Right lobe of liver (tissue), 6 donors: Measurements from ENCODE around the gene CTAGE4. TPM values are rescaled to one million over a fixed set of nuclear protein-coding genes. Genes with fewer than 3 reads are reported as not detected.
"Not testable (repeated sequence)": the region's sequence is repeated elsewhere in the genome, so short reads cannot be mapped to it uniquely, and the experiment has no call there.

Source experiments
- ATAC-seq, 4 donors: fragments of 200-7000 bp; cut with Tn5 transposase; one replicate each; pipeline ENCODE4 v1.9.1; 2020; ENCODE audit warnings: mild to moderate bottlenecking in 4 of 4, moderate library complexity in 4 of 4
- DNase-seq, 3 donors: peaks; one replicate each; pipeline ENCODE4 v3.0.0-alpha.2; 2020
- H3K27ac ChIP-seq, 3 donors: fragments of 200-600 bp; one replicate each; pipeline ENCODE4 v1.8.0; 2022
- H3K27me3 ChIP-seq, 2 donors: fragments of 200-600 bp; one replicate each; pipeline ENCODE4 v1.8.0; 2022
- H3K36me3 ChIP-seq, 4 donors: fragments of 200-600 bp; sonication (generic) in 1 of 4; one replicate each; pipeline versions ENCODE4 v1.5.1 to v1.8.0; 2017 to 2022; ENCODE audit warnings: control low read depth in 1 of 4
- H3K4me1 ChIP-seq, 4 donors: fragments of 200-600 bp; sonication (generic) in 1 of 4; one replicate each; pipeline versions ENCODE4 v1.5.1 to v1.8.0; 2017 to 2022; ENCODE audit warnings: control low read depth in 1 of 4
- H3K4me3 ChIP-seq, 3 donors: fragments of 200-600 bp; one replicate each; pipeline ENCODE4 v1.8.0; 2022
- H3K9me3 ChIP-seq, 4 donors: fragments of 200-600 bp; sonication (generic) in 1 of 4; one replicate each; pipeline versions ENCODE4 v1.5.1 to v1.8.0; 2017 to 2022; ENCODE audit warnings: control low read depth in 1 of 4
- WGBS: methylation state at CpG from one replicate; pipeline ENCODE4 v1.1.6; 2018; ENCODE audit warnings: low coverage, low lambda C conversion rate; ENCODE audit not compliant: insufficient coverage; ENCODE audit errors: missing lambda C conversion rate; 5-methylcytosine and 5-hydroxymethylcytosine counted together
- intact Hi-C, 2 donors: fragments of 100-400 bp; cut with DNase I; formaldehyde crosslinking; loops; one replicate each; pipeline versions ENCODE4 v1.11.2 to v1.14.1; 2022
- total RNA-seq, 6 experiments: library from RNA; depleted of rRNA in 2 of 6; stranded (reverse); fragments of >200 nt in 2 of 6; fragmentation: NEBNext Ultra II Directional in 3 of 6; extraction: Animal tissue kit (Norgen Biotek cat#: 25700) in 3 of 6; gene quantifications; one replicate each; pipeline versions ENCODE4 v1.1.0 to v1.2.4, GENCODE V29; 2016 to 2023
- donor health status: DM: no; HTN: yes; CAD: no.
- donor health status: DM: no; HTN: no; CAD: no.
- donor health status: DM: no; HTN: no; CAD: no.
- donor health status: DM: no; HTN: yes; CAD: no.
- donor health status: DM: no; HTN: yes; CAD: no.

Gene CTAGE4
- total RNA-seq, 6 experiments from 2014 or later, result 2.1 to 4.5 (median 3.5) TPM

GRCh38 chr7:144205306-144205705, 22.0 kb downstream of the CTAGE4 start:
- not testable (repeated sequence) for H3K27ac ChIP-seq, ATAC-seq

DNA sequence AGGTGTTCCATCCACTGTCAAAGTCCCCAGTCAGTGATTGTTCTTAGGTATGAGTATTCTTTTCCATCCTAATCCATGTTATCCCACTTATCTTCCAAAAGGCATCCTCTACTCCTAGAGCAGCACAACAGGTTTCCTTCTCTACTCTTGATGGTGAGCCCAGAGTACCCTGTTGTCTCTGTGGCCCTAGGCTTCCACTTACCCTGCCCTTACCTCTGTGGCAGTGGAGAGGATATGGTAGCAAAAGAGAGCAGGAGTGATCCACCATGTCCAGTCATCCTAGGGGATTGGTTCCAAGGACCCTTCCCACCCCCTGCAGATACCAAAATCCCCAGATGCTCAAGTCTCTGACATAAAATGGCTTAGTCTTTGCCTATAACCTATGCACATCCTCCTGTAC, 33.9 kb downstream of the CTAGE4 start:
- H3K36me3 ChIP-seq, H3K4me1 ChIP-seq, H3K9me3 ChIP-seq, intact Hi-C loops, H3K27me3 ChIP-seq, DNase-seq, H3K27ac ChIP-seq, H3K4me3 ChIP-seq: not testable (repeated sequence)
- ATAC-seq, result peak in 2 of 4 donors; percentile 24 to 47

More at GRCh38 chr7:144205306-144205705, 22.0 kb downstream of the CTAGE4 start:
- H3K4me1 ChIP-seq, H3K36me3 ChIP-seq, DNase-seq, H3K27me3 ChIP-seq, H3K9me3 ChIP-seq, intact Hi-C loops, H3K4me3 ChIP-seq: not testable (repeated sequence)
- WGBS, result no CpG with 5 or more reads among the region's 5 CpGs

DNA sequence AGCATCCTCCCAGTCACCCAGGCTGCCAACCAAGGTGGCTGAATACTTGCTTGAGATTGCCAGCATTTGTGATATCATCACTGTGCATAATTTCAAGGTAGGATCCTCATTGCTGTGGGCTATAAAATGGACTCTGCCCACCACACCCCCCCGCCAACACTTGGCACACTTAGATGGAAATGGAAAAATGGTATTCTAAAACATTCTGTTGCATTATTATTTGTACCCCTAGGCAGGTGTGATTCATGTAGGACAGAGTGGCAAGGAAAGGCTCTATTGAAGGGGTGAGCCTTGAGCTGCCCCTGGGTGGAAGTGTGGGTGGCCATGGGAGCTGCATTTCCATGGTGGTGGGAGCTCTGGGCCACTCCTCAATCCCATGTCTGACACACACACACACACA, 35.3 kb downstream of the CTAGE4 start:
- H3K4me1 ChIP-seq, H3K9me3 ChIP-seq, intact Hi-C loops, H3K27ac ChIP-seq, H3K4me3 ChIP-seq, H3K36me3 ChIP-seq, H3K27me3 ChIP-seq, DNase-seq: not testable (repeated sequence)
- WGBS, result 100% methylated on average over 1 of the region's 1 CpG
- peak in 1 of 4 donors; percentile 11 for ATAC-seq

- no CpG with 5 or more reads among the region's 4 CpGs for WGBS
- H3K4me1 ChIP-seq, DNase-seq, H3K9me3 ChIP-seq, H3K27ac ChIP-seq, H3K36me3 ChIP-seq, intact Hi-C loops, H3K4me3 ChIP-seq, H3K27me3 ChIP-seq: not testable (repeated sequence)
- ATAC-seq, result peak; percentile 44 to 66 (median 53)
Observed at GRCh38 chr7:144219149-144219548, 35.9 kb downstream of the CTAGE4 start.

DNA sequence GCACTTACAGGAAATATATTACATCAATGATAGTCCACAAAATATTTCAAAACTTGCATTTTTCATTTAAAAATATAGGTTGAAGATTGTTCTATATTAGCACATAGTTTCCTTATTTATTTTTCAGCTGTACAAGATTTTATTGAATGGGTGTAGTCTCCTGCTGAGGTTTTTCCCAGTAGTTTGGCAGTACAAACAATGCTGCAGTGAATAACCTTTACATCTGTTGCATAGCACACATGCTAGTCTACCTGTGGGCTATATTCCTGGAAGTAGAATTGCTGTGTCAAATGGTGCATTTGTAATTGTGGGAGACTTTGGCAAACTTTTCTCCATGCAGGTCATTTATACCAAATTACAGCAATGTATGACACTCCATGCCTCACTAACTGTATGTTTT, 37.3 kb downstream of the CTAGE4 start:
- DNase-seq, H3K4me1 ChIP-seq, intact Hi-C loops, H3K27me3 ChIP-seq, H3K9me3 ChIP-seq, H3K36me3 ChIP-seq, ATAC-seq, H3K27ac ChIP-seq, H3K4me3 ChIP-seq: not testable (repeated sequence)

- H3K27ac ChIP-seq, ATAC-seq, H3K36me3 ChIP-seq, H3K4me1 ChIP-seq, intact Hi-C loops, H3K4me3 ChIP-seq, H3K9me3 ChIP-seq, DNase-seq, H3K27me3 ChIP-seq: not testable (repeated sequence)
Observed at GRCh38 chr7:144223675-144224074, 40.4 kb downstream of the CTAGE4 start.

DNA sequence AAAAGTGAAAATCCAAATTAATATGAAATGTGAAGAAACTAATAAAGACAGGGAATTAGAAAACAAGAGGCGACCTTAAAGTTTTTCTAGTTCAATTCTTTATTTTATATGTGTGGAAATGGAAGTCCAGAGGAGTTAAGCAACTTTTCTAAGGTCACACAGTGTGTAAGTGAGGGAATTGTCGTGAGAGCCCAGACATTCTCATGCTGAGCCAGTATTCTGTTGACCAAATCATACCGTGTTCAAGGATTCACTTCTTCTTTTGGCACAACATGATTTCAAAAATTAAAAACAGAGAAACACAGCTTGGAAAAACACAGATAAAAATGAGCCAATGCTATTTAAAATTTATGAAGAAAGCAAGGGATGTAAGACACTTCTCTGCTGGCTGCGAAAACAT, 43.6 kb downstream of the CTAGE4 start:
- intact Hi-C loops, DNase-seq, H3K4me1 ChIP-seq, H3K9me3 ChIP-seq, H3K36me3 ChIP-seq, H3K27me3 ChIP-seq, H3K27ac ChIP-seq, H3K4me3 ChIP-seq: not testable (repeated sequence)
- ATAC-seq, result peak in 1 of 4 donors; percentile 22
- 67% methylated on average over 3 of the region's 4 CpGs for WGBS

DNA sequence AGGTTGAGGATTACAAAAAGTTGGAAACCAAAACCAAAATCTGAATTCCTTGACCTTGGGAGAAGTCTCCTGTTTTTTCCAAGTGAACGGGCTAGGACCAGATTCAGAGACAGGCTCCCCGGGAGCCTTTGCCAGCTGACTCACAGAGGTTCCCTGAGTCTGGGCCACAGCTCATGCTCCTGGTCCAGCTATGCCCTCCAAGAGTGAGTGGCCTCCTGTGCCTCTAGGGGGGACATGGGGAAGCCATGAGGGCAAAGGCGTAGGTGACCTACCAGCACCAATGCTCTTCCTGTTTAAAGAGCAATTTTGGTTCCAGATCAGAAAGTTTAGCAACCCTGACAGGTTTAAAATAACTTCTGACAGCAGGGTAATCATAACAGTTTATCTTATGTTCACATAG, 45.5 kb downstream of the CTAGE4 start:
- H3K36me3 ChIP-seq, H3K27ac ChIP-seq, DNase-seq, H3K4me1 ChIP-seq, intact Hi-C loops, H3K9me3 ChIP-seq, H3K27me3 ChIP-seq, H3K4me3 ChIP-seq: not testable (repeated sequence)
- ATAC-seq, result peak in 1 of 4 donors; percentile 44
- WGBS, result 100% methylated on average over 1 of the region's 3 CpGs

GRCh38 chr7:144231027-144231426, 47.8 kb downstream of the CTAGE4 start:
- H3K27me3 ChIP-seq, ATAC-seq, H3K27ac ChIP-seq, H3K4me1 ChIP-seq, H3K36me3 ChIP-seq, intact Hi-C loops, H3K4me3 ChIP-seq, DNase-seq, H3K9me3 ChIP-seq: not testable (repeated sequence)
- WGBS, result no CpG with 5 or more reads among the region's 2 CpGs

DNA sequence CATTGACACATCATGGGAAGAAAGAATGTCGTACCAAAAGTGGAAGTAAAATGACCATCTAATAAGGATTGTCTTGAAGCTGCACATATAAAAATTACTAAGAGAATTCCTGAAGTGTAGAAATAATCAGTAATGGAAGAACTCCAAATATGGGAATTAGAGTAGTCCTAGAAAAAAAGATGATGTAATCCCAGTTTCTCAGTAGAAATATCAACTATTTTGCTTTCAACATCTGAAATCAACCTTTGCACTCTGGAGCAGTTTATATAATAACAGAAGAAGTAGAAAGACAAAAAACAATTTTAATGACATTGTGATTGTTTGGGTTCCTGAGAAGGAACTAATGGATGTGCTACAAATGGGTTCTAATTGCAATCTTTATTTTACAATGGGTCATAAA, 49.8 kb downstream of the CTAGE4 start:
- H3K4me1 ChIP-seq, H3K27me3 ChIP-seq, H3K36me3 ChIP-seq, H3K9me3 ChIP-seq, intact Hi-C loops, DNase-seq, H3K4me3 ChIP-seq, H3K27ac ChIP-seq: not testable (repeated sequence)
- ATAC-seq, result peak in 3 of 4 donors; percentile 53 to 58 (median 56)
- WGBS, result 67% methylated on average over 1 of the region's 1 CpG
